SK-N-SH treated with all-trans-retinoic acid at 6 μM for 48 hours (cell line): ENCODE measurements around the gene HMBS.
"Not testable (repeated sequence)": the region's sequence is repeated elsewhere in the genome, so short reads cannot be mapped to it uniquely, and the experiment has no call there.

Source experiments
- ATAC-seq: fragments of 200-7000 bp; cut with Tn5 transposase; 3 replicates; pipeline ENCODE4 v1.9.1; 2020; ENCODE audit warnings: mild to moderate bottlenecking, moderate library complexity
- CREB5 ChIP-seq: fragments of 250-450 bp; sonication (Bioruptor Pico); IDR thresholded peaks from 2 replicates; pipeline ENCODE4 v1.5.1; 2020; ENCODE audit warnings: low read depth, mild to moderate bottlenecking, moderate library complexity
- CSDC2 ChIP-seq: fragments of 250-450 bp; sonication (Bioruptor Pico); IDR thresholded peaks from 2 replicates; pipeline ENCODE4 v1.5.0; 2020; ENCODE audit warnings: mild to moderate bottlenecking, moderate library complexity
- CSRNP3 ChIP-seq: fragments of 250-450 bp; sonication (Bioruptor Pico); IDR thresholded peaks from 2 replicates; pipeline ENCODE4 v1.5.1; 2021; ENCODE audit warnings: mild to moderate bottlenecking, moderate library complexity
- ESRRG ChIP-seq: fragments of 250-450 bp; sonication (Bioruptor Pico); IDR thresholded peaks from 2 replicates; pipeline ENCODE4 v1.6.1; 2021; ENCODE audit warnings: mild to moderate bottlenecking
- GLIS3 ChIP-seq: fragments of 250-450 bp; sonication (Bioruptor Pico); IDR thresholded peaks from 2 replicates; pipeline ENCODE4 v1.5.0; 2020; ENCODE audit warnings: mild to moderate bottlenecking, moderate library complexity
- ISL1 ChIP-seq: fragments of 250-450 bp; sonication (Bioruptor Pico); IDR thresholded peaks from 2 replicates; pipeline ENCODE4 v2.1.2; 2022; ENCODE audit warnings: mild to moderate bottlenecking, moderate library complexity
- OSR1 ChIP-seq: fragments of 250-450 bp; sonication (Bioruptor Pico); IDR thresholded peaks from 2 replicates; pipeline ENCODE4 v1.8.0; 2022; ENCODE audit warnings: moderate library complexity, mild to moderate bottlenecking, inconsistent platforms
- PATZ1 ChIP-seq: fragments of 250-450 bp; sonication (Bioruptor Pico); IDR thresholded peaks from 2 replicates; pipeline ENCODE4 v1.8.0; 2020; ENCODE audit warnings: mild to moderate bottlenecking, moderate library complexity, borderline replicate concordance
- POU6F1 ChIP-seq: fragments of 250-450 bp; sonication (Bioruptor Pico); IDR thresholded peaks from 2 replicates; pipeline ENCODE4 v1.8.0; 2021; ENCODE audit warnings: low read depth, mild to moderate bottlenecking, moderate library complexity, borderline replicate concordance
- PPARA ChIP-seq: fragments of 250-450 bp; sonication (Bioruptor Pico); IDR thresholded peaks from 2 replicates; pipeline ENCODE4 v1.5.0; 2020; ENCODE audit warnings: mild to moderate bottlenecking, borderline replicate concordance
- RARB ChIP-seq: fragments of 250-450 bp; sonication (Bioruptor Pico); IDR thresholded peaks from 2 replicates; pipeline ENCODE4 v1.8.0; 2021; ENCODE audit warnings: mild to moderate bottlenecking, moderate library complexity
- SNAI2 ChIP-seq: fragments of 250-450 bp; sonication (Bioruptor Pico); IDR thresholded peaks from 2 replicates; pipeline ENCODE4 v1.5.0; 2020; ENCODE audit warnings: mild to moderate bottlenecking, moderate library complexity
- TCF4 ChIP-seq: fragments of 250-450 bp; sonication (Bioruptor Pico); IDR thresholded peaks from 2 replicates; pipeline ENCODE4 v1.8.0; 2021; ENCODE audit warnings: mild to moderate bottlenecking, moderate library complexity, borderline replicate concordance
- TOX ChIP-seq: fragments of 250-450 bp; sonication (Bioruptor Pico); IDR thresholded peaks from 2 replicates; pipeline ENCODE4 v1.8.0; 2021; ENCODE audit warnings: mild to moderate bottlenecking, moderate library complexity, borderline replicate concordance
- ZC3H10 ChIP-seq: fragments of 250-450 bp; sonication (Bioruptor Pico); IDR thresholded peaks from 2 replicates; pipeline ENCODE4 v1.5.1; 2021; ENCODE audit warnings: mild to moderate bottlenecking, moderate library complexity
- ZFP3 ChIP-seq: fragments of 250-450 bp; sonication (Bioruptor Pico); IDR thresholded peaks from 2 replicates; pipeline ENCODE4 v1.5.0; 2020; ENCODE audit warnings: mild to moderate bottlenecking, moderate library complexity
- ZNF565 ChIP-seq: fragments of 450-650 bp; formaldehyde crosslinking; conservative IDR thresholded peaks from 2 replicates; pipeline ENCODE4 v1.5.0; 2020; ENCODE audit warnings: low read depth, mild to moderate bottlenecking, moderate library complexity
- ZNF70 ChIP-seq: fragments of 450-650 bp; formaldehyde crosslinking; IDR thresholded peaks from 2 replicates; pipeline ENCODE4 v1.5.0; 2020; ENCODE audit warnings: mild to moderate bottlenecking, moderate library complexity
- ZNF8 ChIP-seq: fragments of 450-650 bp; formaldehyde crosslinking; IDR thresholded peaks from 2 replicates; pipeline ENCODE4 v1.5.0; 2020; ENCODE audit warnings: mild to moderate bottlenecking, moderate library complexity

The HMBS gene

GRCh38 chr11:119084663-119085436, at the start of gene HMBS:
HMBS (plus strand) TSS chr11:119084881; CDS start chr11:119085034, 153 bp downstream.
- TF ChIP-seq CSDC2 (CRISPR knock-in tag) (no peak), ISL1 (CRISPR knock-in tag) (no peak), POU6F1 (CRISPR knock-in tag) (no peak), PPARA (CRISPR knock-in tag) (no peak), ZC3H10 (CRISPR knock-in tag) (no peak), OSR1 (CRISPR knock-in tag) (no peak), TCF4 (CRISPR knock-in tag) (no peak), ZNF70 (no peak), PATZ1 (CRISPR knock-in tag) (no peak), SNAI2 (CRISPR knock-in tag) (no peak), CREB5 (CRISPR knock-in tag) (no peak), ESRRG (0 out of 2 replicates have a peak, but pooled peaks have one; percentile 56), RARB (CRISPR knock-in tag) (no peak), ZNF8 (CRISPR knock-in tag) (no peak), TOX (CRISPR knock-in tag) (no peak), CSRNP3 (CRISPR knock-in tag) (0 out of 2 replicates have a peak, but pooled peaks have one; percentile 30), ZFP3 (CRISPR knock-in tag) (no peak)
- peak; percentile 93 for ATAC-seq

GRCh38 chr11:119038884-119039283, 45.8 kb upstream of the HMBS start:
- TF ChIP-seq PATZ1 (CRISPR knock-in tag) (no peak), ZNF565 (CRISPR knock-in tag) (no peak), POU6F1 (CRISPR knock-in tag) (no peak), GLIS3 (CRISPR knock-in tag) (no peak), ESRRG (no peak), CSRNP3 (CRISPR knock-in tag) (no peak)
- ATAC-seq = no peak

GRCh38 chr11:119039471-119039870, 45.2 kb upstream of the HMBS start:
- not testable (repeated sequence) for ATAC-seq
